Neural progenitor cell (in vitro differentiated cells): ENCODE measurements around the gene AOC3. TPM values are rescaled to one million over a fixed set of nuclear protein-coding genes. Genes with fewer than 3 reads are reported as not detected.

ENCODE experiments used
- DNase-seq: peaks from one replicate; pipeline ENCODE4 v3.0.0-alpha.2; 2016; ENCODE audit warnings: low spot score
- H2AFZ ChIP-seq: fragments of 200-600 bp; sonication (generic); replicated peaks from 2 replicates; pipeline ENCODE4 v1.6.1; 2016; ENCODE audit warnings: antibody characterized with exemption
- H3F3A ChIP-seq: fragments of 200-600 bp; sonication (generic); 2 replicates; pipeline ENCODE4 v1.6.1; 2016; ENCODE audit warnings: antibody characterized with exemption, low read depth
- H3K27ac ChIP-seq: fragments of 200-600 bp; sonication (generic); 2 replicates; pipeline ENCODE4 v1.5.1; 2016; ENCODE audit warnings: mild to moderate bottlenecking
- H3K27me3 ChIP-seq: fragments of 200-600 bp; sonication (generic); 2 replicates; pipeline ENCODE4 v1.6.1; 2016; ENCODE audit warnings: mild to moderate bottlenecking, moderate library complexity
- H3K36me3 ChIP-seq: fragments of 200-600 bp; sonication (generic); 2 replicates; pipeline ENCODE4 v1.5.1; 2016
- H3K4me1 ChIP-seq: fragments of 200-600 bp; sonication (generic); 2 replicates; pipeline ENCODE4 v1.6.1; 2016; ENCODE audit warnings: mixed run types
- H3K4me2 ChIP-seq: fragments of 200-600 bp; sonication (generic); 2 replicates; pipeline ENCODE4 v1.6.1; 2016
- H3K4me3 ChIP-seq: fragments of 200-600 bp; sonication (generic); 2 replicates; pipeline ENCODE4 v1.5.1; 2016
- H3K79me2 ChIP-seq: fragments of 200-600 bp; sonication (generic); 2 replicates; pipeline ENCODE4 v1.6.1; 2016; ENCODE audit warnings: low read depth
- H3K9ac ChIP-seq: fragments of 200-600 bp; sonication (generic); 2 replicates; pipeline ENCODE4 v1.6.1; 2016
- H3K9me3 ChIP-seq: fragments of 200-600 bp; sonication (generic); 2 replicates; pipeline ENCODE4 v1.5.1; 2016; ENCODE audit warnings: low read depth
- H4K20me1 ChIP-seq: fragments of 200-600 bp; sonication (generic); 2 replicates; pipeline ENCODE4 v1.6.1; 2016; ENCODE audit warnings: low read depth
- H3K27ac Mint-ChIP-seq: 3 replicates; pipeline ENCODE4 v1.8.0; 2021; ENCODE audit warnings: mixed read lengths
- H3K27me3 Mint-ChIP-seq: 2 replicates; pipeline ENCODE4 v1.8.0; 2022; ENCODE audit warnings: low read depth, mild to moderate bottlenecking, inconsistent platforms, moderate library complexity, mixed read lengths; ENCODE audit not compliant: insufficient read depth
- H3K36me3 Mint-ChIP-seq: 3 replicates; pipeline ENCODE4 v1.8.0; 2021; ENCODE audit warnings: mixed read lengths
- H3K4me1 Mint-ChIP-seq: 3 replicates; pipeline ENCODE4 v1.8.0; 2021; ENCODE audit warnings: mixed read lengths
- H3K4me3 Mint-ChIP-seq: 3 replicates; pipeline ENCODE4 v1.8.0; 2021; ENCODE audit warnings: mild to moderate bottlenecking, moderate library complexity, mixed read lengths
- H3K9me3 Mint-ChIP-seq: 3 replicates; pipeline ENCODE4 v1.8.0; 2020; ENCODE audit warnings: mixed read lengths
- EZH2 ChIP-seq: fragments of 200-600 bp; sonication (generic); IDR thresholded peaks from 2 replicates; pipeline ENCODE4 v1.6.1; 2017; ENCODE audit warnings: antibody characterized with exemption, mild to moderate bottlenecking, moderate library complexity
- EZH2phosphoT487 ChIP-seq: fragments of 200-600 bp; sonication (generic); IDR thresholded peaks from 2 replicates; pipeline ENCODE4 v1.6.1; 2017; ENCODE audit warnings: antibody characterized with exemption
- total RNA-seq: library from RNA; depleted of rRNA; stranded (reverse); fragments of >200 nt; gene quantifications from 2 replicates; pipeline ENCODE4 v1.2.3, GENCODE V29; 2015; ENCODE audit warnings: low replicate concordance
- TF ChIP-seq, protein P1 (sequence below): fragments of 200-600 bp; sonication (generic); IDR thresholded peaks from 2 replicates; pipeline ENCODE4 v1.5.1; 2017; ENCODE audit warnings: antibody characterized with exemption, mild to moderate bottlenecking

Gene AOC3
- total RNA-seq, 1 donor from 2014 or later = not detected

DNA sequence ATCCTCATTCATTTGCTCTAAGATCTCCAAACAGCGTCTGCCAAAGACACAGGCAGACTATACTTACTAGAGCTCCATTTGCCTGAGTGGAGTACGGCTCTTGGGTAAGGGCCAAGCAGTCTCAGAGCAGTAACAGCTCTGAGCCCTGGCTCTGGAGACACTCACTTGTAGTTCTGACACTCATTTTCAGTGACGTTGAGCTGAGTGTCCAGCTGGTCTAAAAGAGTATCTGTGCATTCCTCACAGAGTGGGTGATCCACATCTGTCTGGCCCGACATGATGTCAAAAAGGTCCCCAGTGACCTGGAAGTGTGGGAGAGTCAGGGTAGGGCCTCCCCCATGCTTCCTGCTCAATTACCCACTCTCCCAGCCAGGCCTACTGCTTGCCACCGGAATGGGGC is 32.6 kb upstream of the AOC3 start:
- H3K4me3 ChIP-seq = no peak overlapping the region
- peaks cover 10% of the 10 kb centered on the region for H3K36me3 Mint-ChIP-seq
- TF ChIP-seq EZH2phosphoT487 (no peak), EZH2 (no peak)
- H3K27me3 ChIP-seq = no peaks in the 10 kb centered on the region
- no peaks in the 10 kb centered on the region for H3K36me3 ChIP-seq
- no peak overlapping the region for H3K9ac ChIP-seq
- no peaks in the 10 kb centered on the region for H3K27me3 Mint-ChIP-seq
- DNase-seq = no peak
- H3K9me3 Mint-ChIP-seq = no peaks in the 10 kb centered on the region
- H3K4me1 ChIP-seq = no peaks in the 10 kb centered on the region
- H3K27ac ChIP-seq = no peak overlapping the region
- H3K4me1 Mint-ChIP-seq = peaks cover 5% of the 10 kb centered on the region
- no peak overlapping the region for H2AFZ ChIP-seq
- H3K9me3 ChIP-seq = no peaks in the 10 kb centered on the region
- H3K4me3 Mint-ChIP-seq = no peak overlapping the region
- H3K79me2 ChIP-seq = peaks cover 14% of the 10 kb centered on the region
- H3K4me2 ChIP-seq = no peak overlapping the region
- H3K27ac Mint-ChIP-seq = no peak overlapping the region
- H4K20me1 ChIP-seq = no peaks in the 10 kb centered on the region
- H3F3A ChIP-seq = peaks cover 18% of the 10 kb centered on the region

DNA sequence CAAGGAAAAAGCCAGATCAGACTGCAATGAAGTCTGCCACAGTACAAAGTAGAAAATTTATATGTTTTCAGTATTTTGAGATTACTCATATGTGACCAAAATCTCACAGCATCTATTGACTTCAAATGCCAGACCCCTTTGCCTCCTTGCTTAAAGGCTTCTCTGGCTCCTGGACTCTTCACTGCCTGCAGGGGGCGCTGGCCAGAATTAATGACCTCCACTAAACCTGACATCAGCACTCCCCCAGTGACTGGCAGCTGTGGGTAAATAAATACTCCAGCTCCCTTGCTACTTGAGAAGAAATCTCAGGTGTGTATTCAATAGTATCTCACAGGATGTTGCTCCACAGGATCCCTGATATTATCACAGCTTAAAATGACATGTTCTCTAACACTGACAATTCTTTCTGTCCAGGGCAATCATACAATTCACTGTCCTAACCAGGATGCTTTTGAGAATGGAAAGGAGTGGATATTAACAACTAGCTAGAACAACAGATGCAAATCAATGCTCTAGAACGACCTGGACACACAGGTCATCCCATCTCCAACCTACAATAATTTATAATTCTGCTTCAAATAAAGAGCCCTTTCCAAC is 31.0 kb upstream of the AOC3 start:
- Histone ChIP-seq H3K79me2 (peaks cover 20% of the 10 kb centered on the region), H4K20me1 (no peaks in the 10 kb centered on the region), H3K36me3 (no peaks in the 10 kb centered on the region), H3F3A (peaks cover 18% of the 10 kb centered on the region), H3K27me3 (no peaks in the 10 kb centered on the region), H3K4me2 (no peak overlapping the region), H2AFZ (no peak overlapping the region), H3K9me3 (no peaks in the 10 kb centered on the region), H3K9ac (no peak overlapping the region), H3K4me3 (no peak overlapping the region), H3K27ac (no peak overlapping the region), H3K4me1 (no peaks in the 10 kb centered on the region)
- Mint-ChIP-seq H3K36me3 (peaks cover 8% of the 10 kb centered on the region), H3K27me3 (peaks cover 4% of the 10 kb centered on the region), H3K4me3 (no peak overlapping the region), H3K27ac (no peak overlapping the region), H3K4me1 (peaks cover 9% of the 10 kb centered on the region), H3K9me3 (no peaks in the 10 kb centered on the region)
- DNase-seq = peak; percentile 88
- TF ChIP-seq EZH2phosphoT487 (no peak), EZH2 (no peak)
- TF ChIP-seq, protein P1, sequence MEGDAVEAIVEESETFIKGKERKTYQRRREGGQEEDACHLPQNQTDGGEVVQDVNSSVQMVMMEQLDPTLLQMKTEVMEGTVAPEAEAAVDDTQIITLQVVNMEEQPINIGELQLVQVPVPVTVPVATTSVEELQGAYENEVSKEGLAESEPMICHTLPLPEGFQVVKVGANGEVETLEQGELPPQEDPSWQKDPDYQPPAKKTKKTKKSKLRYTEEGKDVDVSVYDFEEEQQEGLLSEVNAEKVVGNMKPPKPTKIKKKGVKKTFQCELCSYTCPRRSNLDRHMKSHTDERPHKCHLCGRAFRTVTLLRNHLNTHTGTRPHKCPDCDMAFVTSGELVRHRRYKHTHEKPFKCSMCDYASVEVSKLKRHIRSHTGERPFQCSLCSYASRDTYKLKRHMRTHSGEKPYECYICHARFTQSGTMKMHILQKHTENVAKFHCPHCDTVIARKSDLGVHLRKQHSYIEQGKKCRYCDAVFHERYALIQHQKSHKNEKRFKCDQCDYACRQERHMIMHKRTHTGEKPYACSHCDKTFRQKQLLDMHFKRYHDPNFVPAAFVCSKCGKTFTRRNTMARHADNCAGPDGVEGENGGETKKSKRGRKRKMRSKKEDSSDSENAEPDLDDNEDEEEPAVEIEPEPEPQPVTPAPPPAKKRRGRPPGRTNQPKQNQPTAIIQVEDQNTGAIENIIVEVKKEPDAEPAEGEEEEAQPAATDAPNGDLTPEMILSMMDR = peak; percentile 94

DNA sequence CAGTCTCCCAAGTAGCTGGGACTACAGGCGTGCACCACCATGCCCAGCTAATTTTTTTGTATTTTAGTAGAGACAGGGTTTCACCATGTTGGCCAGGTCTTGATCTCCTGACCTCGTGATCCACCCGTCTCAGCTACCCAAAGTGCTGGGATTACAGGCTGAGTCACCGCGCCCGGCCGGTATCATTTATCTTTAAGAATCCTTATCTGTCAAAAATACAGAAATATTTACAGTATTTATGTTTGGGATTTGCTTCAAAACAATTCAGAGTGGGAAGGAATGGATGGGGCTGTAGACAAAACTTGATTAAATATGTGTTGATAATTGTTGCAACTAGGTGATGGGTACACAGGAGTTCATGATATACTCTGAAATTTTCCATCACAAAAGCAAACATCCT is 29.8 kb upstream of the AOC3 start:
- TF ChIP-seq, protein P1 = no peak
- no peak for TF ChIP-seq EZH2
- no peak for TF ChIP-seq EZH2phosphoT487
- Mint-ChIP-seq H3K36me3 (peaks cover 8% of the 10 kb centered on the region), H3K4me1 (peaks cover 9% of the 10 kb centered on the region), H3K27ac (no peak overlapping the region), H3K9me3 (no peaks in the 10 kb centered on the region), H3K4me3 (no peak overlapping the region), H3K27me3 (peaks cover 4% of the 10 kb centered on the region)
- DNase-seq = no peak
- H3K4me1 ChIP-seq = no peaks in the 10 kb centered on the region
- peaks cover 1% of the 10 kb centered on the region for H3K27me3 ChIP-seq
- no peaks in the 10 kb centered on the region for H4K20me1 ChIP-seq
- H3K27ac ChIP-seq = no peak overlapping the region
- peaks cover 20% of the 10 kb centered on the region for H3K79me2 ChIP-seq
- no peak overlapping the region for H3K4me2 ChIP-seq
- H3F3A ChIP-seq = peaks cover 18% of the 10 kb centered on the region
- H3K9ac ChIP-seq = no peak overlapping the region
- no peaks in the 10 kb centered on the region for H3K36me3 ChIP-seq
- no peak overlapping the region for H3K4me3 ChIP-seq
- no peak overlapping the region for H2AFZ ChIP-seq
- H3K9me3 ChIP-seq = no peaks in the 10 kb centered on the region

DNA sequence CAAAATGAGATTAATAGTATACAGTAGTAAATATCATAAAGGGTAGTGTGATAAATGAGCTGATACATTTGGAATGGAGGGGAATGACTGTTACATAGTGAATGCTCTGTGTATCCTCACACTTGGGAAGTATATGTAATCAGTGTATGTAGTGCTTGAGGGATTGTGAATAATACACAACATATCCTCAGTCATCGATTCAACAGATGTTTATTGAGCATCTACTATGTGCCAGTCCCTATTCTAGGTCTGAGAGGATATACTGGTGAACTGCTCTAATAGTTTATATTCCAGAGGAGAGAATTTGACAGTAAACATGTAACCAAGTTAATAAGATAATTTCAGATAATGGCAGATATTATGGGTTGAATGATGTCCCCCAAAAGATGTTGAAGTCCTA is 23.5 kb upstream of the AOC3 start:
- no peak overlapping the region for H3K27ac Mint-ChIP-seq
- H3K27ac ChIP-seq = no peak overlapping the region
- H3K4me3 Mint-ChIP-seq = no peak overlapping the region

More for the DNA sequence above, 23.5 kb upstream of the AOC3 start:
- Histone ChIP-seq H3K27me3 (peaks cover 29% of the 10 kb centered on the region), H3K4me1 (peaks cover 4% of the 10 kb centered on the region), H2AFZ (no peak overlapping the region), H3F3A (peaks cover 11% of the 10 kb centered on the region), H4K20me1 (no peaks in the 10 kb centered on the region), H3K79me2 (peaks cover 19% of the 10 kb centered on the region), H3K9me3 (no peaks in the 10 kb centered on the region), H3K36me3 (no peaks in the 10 kb centered on the region), H3K4me2 (no peak overlapping the region), H3K4me3 (no peak overlapping the region), H3K9ac (no peak overlapping the region)
- Mint-ChIP-seq H3K36me3 (no peaks in the 10 kb centered on the region), H3K9me3 (no peaks in the 10 kb centered on the region), H3K4me1 (peaks cover 13% of the 10 kb centered on the region), H3K27me3 (peaks cover 6% of the 10 kb centered on the region)
- TF ChIP-seq EZH2 = no peak
- TF ChIP-seq EZH2phosphoT487 = no peak
- TF ChIP-seq, protein P1 = no peak
- DNase-seq = no peak
